COR-L47 (cell line): ENCODE measurements around the gene PARD3B.

Experiments
- DNase-seq: peaks from one replicate; lab custom pipeline; 2025; lab: John Stamatoyannopoulos, UW

The PARD3B gene

DNA sequence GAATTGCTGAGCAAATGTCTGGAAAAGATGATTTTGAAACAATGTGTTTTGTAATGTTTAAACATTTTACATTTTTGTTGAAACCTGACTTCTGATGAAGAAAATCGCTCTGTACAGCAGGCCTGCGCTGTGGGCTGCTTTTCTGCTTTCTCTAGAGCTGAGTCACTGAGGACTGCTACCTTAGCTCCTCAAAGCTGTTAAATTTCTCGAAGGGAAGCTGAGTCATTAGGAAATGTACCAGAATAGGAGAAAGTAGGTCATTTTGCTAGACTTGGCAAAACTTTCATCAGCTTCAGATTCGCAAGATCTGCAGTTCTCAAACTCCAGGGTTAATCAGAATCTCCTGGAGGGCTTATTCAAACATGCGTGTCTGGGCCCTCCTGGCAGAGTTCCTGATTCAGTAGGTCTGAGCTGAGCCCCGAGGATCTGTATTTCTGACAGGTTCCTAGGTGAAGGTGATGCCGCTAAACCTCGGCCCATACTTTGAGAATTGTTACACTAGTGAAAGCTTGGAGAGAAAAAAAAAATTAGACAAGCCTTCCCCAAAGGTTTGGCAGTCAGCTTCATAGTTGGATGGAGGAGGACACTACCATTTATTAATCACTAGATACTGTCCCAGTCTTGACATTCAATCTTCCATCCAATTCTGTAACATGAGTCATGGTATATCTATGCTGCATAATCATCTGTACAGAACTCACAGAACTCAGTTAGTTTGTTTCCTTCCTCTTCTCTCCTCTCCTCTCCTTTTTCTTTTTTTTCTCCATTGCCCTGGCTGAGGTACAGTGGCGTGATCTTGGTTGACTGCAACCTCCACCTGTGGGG is 297.6 kb downstream of the PARD3B start:
- DNase-seq = no peak

- DNase-seq = no peak
These were observed 301.2 kb downstream of the PARD3B start for GRCh38 chr2:204846471-204846870.

DNA sequence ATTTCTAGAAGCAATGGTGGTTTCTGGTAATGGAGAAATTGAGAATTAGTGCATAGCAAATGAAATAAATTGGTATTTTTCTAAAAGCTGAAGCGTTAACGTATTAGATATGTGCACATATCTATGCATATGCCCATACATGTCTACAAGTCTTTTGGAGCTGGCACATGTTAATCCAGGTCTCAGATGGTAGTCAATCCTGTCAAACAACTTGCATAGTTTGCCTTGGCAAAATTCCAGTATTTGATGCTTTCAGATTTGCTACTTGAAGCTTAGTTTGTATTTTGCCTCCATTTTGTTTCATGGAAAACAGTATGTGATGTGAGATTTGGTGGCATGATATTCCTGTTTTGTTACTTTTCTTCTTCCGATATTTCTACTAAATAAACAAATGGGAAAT is 304.6 kb downstream of the PARD3B start:
- DNase-seq = peak; percentile 32

- DNase-seq = no peak
These were observed 305.3 kb downstream of the PARD3B start for GRCh38 chr2:204850581-204850980.

- no peak for DNase-seq
These were observed 308.6 kb downstream of the PARD3B start for GRCh38 chr2:204853905-204854304.

GRCh38 chr2:204860274-204860673 is 315.0 kb downstream of the PARD3B start:
- DNase-seq = no peak

GRCh38 chr2:204862809-204863208 is 317.5 kb downstream of the PARD3B start:
- no peak for DNase-seq

DNA sequence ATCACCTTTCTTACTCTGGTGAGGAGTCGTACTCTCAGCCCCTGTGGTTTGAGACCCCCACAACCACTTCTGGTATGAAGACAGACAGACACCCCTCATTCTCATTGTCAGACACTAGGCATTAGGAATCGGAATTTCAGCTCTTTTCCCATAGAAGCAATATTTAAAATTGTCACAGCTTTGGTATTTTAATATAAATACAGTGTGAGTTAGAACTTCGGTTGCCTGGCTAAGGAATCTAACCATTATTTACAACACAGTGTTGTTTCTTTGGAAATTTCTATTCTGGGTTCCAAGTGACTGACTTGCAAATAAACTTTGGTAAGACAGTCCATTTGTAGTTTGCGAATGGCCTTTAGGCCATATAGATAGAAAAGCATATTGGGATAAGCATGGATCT is 318.1 kb downstream of the PARD3B start:
- DNase-seq = no peak

DNA sequence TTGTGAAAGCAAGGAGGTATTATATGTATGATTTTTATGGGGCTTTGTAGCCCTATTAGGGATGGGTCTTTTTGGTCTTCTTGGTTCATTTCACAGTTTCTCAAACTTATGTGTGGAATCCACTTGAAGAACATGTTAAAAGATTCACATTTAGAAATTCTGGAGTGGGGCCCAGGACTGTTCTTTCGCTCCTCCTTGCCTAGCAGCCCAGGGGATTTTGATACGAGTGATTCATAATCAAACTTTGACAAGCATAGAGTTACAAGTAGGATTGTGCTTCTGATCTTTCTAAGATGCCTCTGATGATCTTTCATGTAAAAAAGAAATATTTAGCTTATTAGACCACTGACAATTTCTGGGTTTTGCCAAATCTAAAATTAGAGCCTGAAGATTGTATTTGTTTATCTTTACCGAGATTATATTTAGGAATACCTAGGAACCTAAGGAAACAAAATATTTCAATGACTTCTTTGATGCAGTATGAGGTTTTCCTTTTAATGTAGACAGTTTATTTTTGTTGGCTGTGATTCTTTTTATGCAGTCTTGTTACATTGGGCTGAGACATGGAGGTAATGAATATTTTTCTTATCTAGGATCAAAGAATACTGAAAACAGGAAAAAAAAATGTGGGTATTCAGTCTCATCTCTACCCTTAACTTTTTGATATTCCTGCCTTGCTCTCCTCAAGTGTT is 324.0 kb downstream of the PARD3B start:
- no peak for DNase-seq

DNA sequence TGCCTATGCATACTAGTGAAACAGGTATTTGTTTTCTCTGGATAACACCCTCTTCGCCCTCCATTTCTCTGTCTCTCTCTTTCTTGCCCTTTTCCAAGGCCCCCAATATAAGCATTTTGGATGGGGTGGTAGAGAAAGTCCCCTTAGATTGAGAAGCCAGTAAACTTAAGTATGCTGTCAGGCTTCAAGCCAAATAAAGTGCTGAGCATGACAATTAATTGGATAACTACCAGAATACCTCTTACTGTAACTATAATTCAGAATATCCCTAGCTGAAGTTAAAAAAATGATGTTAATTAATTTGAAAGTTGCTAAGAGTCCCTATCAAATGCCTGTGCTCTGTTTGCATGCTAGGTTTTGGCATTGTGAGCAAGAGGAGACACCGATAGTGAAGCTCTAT is 324.8 kb downstream of the PARD3B start:
- DNase-seq = no peak

DNA sequence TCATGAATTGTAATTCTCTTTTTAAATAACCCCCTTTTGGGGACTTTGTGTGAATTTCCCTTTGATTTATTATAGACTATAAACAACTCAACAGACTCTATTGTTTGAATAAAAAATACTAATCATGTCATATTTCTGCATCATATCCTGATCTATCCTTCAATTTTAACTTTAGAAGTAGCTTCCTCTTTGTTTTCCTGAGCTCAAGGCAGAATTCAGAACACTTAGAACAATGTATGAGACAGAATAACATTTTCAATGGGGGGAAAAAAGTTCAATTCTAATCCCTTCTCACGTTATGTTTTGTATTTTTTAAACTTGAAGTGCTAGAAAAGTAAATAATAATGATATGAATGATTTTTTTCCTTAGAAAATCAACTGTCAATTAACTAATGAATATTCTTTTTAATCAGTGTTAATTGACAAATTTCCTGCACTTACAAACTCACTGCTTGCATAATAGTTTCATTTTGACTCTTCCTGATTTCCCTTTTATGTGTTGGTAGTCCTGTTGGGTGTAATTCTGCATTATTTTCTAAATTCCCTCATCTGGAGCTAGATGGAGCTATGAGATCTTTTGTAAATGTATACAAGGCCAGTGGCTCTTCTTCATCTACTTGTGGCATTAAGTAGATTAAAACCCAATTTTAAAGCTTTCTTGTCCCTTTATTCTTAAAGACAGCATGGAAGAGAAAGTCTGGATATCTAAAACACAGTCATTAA is 326.1 kb downstream of the PARD3B start:
- peak; percentile 20 for DNase-seq

DNA sequence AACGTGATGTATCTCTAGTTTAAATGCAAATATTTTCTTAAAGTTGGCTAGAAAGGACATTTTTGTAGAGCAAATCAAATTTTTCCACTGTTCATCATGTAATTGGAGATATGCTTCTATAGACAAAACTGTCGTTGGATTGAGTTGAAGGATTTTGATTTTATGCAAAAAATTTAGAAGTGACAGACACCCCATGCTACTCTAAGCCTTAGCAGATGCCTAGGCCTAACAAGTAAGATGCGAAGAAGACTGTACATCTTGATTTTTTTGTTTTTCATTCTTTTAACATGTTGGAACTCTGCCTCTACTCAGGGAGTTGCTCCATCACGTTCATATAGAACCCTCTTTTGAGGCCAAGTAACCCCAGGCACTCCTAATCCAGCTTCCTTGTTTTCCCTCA is 331.0 kb downstream of the PARD3B start:
- no peak for DNase-seq

GRCh38 chr2:204877691-204878090 is 332.4 kb downstream of the PARD3B start:
- no peak for DNase-seq

GRCh38 chr2:204880928-204881327 is 335.7 kb downstream of the PARD3B start:
- no peak for DNase-seq

GRCh38 chr2:204881655-204882054 is 336.4 kb downstream of the PARD3B start:
- DNase-seq = no peak

- DNase-seq = no peak
These were observed 340.5 kb downstream of the PARD3B start for GRCh38 chr2:204885747-204886146.

GRCh38 chr2:204886713-204887112 is 341.4 kb downstream of the PARD3B start:
- no peak for DNase-seq

GRCh38 chr2:204888222-204888621 is 342.9 kb downstream of the PARD3B start:
- DNase-seq = no peak

GRCh38 chr2:204890680-204891079 is 345.4 kb downstream of the PARD3B start:
- no peak for DNase-seq

DNA sequence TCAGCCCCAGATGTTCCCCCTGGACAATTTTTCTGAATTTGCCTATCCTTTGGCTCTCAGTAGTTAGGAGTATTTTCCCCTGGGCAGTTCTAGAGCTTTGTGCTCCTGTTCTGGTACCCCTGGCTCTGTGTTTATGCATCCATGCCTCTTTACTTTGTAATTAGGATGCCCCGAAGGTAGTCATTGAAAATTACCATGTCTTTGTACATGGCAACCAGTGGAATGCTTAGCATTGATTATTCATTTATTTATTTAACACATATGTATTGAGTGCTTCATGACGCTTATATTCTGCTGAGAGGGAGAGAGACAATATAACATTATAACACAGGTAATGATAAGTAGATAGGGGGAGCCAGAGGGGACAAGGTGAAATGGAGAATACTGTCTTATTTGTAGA is 346.5 kb downstream of the PARD3B start:
- no peak for DNase-seq

DNA sequence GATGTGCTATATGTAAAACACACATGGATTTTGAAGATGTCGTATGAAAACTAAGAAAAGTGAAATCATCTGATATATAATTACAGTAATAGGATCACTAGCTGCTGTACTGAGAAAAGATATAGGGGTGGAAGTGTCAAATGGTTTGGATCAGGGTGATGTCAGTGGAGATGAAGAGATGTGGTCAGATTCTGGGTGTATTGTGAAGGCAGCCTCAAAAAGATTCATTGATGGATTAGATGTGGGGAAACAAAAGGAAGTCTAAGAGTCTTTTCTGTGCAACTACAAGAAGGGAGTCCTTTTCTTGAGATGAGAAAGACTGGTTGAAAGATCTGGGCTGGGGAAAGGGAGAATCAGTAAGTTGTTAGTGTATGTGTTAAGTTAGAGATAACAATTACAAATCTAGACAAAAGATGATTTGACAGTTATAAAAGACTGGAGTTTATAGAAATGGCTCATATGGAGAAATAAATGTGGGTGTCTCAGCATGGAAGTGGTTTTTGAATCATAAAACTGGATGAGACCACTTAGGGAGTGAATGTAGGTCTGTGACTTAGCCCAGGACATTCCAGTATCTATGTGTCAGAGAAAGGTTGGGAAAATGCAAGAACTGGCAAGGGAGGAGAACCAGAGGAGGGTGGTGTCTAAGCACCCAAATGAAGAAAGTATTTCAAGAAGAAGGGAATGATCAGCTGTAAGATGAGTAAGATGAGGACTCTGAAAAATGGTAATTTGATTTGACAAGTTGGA is 347.4 kb downstream of the PARD3B start:
- DNase-seq = no peak

DNA sequence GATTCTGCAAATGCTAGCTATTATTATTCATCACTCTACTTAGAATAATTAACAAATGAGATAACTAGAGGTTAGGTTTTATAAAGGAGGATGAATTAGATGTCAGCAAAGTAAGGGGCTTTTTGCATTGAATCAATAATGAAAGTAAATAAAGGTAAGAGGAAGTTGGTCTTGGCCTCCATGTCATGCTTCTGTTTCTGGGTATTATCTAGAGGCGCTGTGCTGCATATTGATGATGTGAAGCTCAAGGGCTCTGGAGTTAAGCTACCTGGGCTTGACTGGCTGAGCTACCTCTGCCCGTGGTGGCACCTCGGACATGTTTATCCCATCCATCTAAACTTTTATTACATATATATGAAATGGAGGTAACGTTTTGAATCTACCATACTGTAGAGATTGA is 350.9 kb downstream of the PARD3B start:
- DNase-seq = no peak
